ENCODE results near the gene ZBTB5. TPM values are rescaled to one million over a fixed set of nuclear protein-coding genes. Genes with fewer than 3 reads are reported as not detected.

The ZBTB5 gene
- total and polyA plus RNA-seq, 2 of the 13 experiments (the other 11 are each of a cell fraction or from before 2014, with no cell fraction given): 12.5 to 20.5 TPM

GRCh38 chr9:37485389-37486255 lies 20.4 kb upstream of the ZBTB5 start, which contains the start of gene POLR1E (continued):
- TF ChIP-seq, protein P1, sequence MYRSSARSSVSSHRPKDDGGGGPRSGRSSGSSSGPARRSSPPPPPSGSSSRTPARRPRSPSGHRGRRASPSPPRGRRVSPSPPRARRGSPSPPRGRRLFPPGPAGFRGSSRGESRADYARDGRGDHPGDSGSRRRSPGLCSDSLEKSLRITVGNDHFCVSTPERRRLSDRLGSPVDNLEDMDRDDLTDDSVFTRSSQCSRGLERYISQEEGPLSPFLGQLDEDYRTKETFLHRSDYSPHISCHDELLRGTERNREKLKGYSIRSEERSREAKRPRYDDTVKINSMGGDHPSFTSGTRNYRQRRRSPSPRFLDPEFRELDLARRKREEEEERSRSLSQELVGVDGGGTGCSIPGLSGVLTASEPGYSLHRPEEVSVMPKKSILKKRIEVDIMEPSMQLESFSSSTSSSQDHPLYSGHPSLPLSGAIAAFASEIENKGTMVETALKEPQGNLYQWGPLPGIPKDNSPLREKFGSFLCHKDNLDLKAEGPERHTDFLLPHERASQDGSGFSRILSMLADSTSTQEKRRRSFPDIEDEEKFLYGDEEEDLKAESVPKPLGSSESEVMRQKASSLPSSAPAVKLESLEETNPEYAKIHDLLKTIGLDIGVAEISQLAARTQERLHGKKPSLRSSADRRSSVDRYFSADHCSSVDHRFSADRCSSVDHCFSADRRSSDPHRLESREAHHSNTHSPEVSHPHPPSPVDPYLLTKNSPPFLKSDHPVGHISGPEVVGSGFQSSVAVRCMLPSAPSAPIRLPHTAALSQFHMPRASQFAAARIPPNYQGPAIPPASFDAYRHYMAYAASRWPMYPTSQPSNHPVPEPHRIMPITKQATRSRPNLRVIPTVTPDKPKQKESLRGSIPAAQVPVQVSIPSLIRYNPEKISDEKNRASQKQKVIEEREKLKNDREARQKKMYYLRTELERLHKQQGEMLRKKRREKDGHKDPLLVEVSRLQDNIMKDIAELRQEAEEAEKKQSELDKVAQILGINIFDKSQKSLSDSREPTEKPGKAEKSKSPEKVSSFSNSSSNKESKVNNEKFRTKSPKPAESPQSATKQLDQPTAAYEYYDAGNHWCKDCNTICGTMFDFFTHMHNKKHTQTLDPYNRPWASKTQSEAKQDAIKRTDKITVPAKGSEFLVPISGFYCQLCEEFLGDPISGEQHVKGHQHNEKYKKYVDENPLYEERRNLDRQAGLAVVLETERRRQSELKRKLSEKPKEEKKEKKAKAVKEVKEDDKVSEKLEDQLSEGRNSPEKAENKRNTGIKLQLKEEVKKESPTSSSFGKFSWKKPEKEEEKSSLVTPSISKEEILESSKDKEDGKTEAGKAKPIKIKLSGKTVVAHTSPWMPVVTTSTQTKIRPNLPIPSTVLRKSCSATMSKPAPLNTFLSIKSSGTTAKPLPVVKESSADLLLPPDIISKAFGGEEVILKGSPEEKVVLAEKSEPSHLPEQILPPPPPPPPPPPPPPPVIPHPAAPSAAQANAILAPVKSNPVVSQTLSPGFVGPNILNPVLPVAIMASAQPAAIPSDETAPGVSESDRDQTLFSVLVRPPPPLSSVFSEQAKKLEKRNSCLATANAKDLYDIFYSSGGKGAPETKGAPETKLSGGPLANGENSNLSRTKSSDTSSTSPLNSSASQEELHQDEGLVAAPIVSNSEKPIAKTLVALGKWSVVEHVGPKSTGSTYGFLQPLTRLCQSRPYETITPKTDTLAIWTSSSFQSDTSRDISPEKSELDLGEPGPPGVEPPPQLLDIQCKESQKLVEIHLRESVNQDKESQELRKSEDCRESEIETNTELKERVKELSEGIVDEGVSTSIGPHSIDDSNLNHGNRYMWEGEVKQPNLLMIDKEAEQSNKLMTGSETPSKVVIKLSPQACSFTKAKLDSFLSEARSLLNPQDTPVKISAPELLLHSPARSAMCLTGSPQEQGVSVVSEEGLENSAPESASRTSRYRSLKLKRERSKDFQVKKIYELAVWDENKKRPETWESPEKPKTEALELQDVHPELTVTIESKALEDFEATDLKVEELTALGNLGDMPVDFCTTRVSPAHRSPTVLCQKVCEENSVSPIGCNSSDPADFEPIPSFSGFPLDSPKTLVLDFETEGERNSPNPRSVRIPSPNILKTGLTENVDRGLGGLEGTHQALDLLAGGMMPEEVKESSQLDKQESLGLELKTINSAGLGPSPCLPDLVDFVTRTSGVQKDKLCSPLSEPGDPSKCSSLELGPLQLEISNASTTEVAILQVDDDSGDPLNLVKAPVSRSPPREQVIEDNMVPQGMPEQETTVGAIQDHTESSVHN (CRISPR knock-in tag; IDR thresholded peaks at IDR 0.05): peak; percentile 76; the same call in 1 of the 2 replicates
- TF ChIP-seq ZNF644 (CRISPR knock-in tag; IDR thresholded peaks at IDR 0.05; ENCODE audit: low read depth) (no peak), RAD51 (IDR thresholded peaks at IDR 0.05; ENCODE audit: borderline replicate concordance) (no peak), ZNF703 (CRISPR knock-in tag; IDR thresholded peaks at IDR 0.05; ENCODE audit: borderline replicate concordance) (no peak), RERE (CRISPR knock-in tag; IDR thresholded peaks at IDR 0.05; ENCODE audit: low read depth) (no peak), NPAS2 (CRISPR knock-in tag; IDR thresholded peaks at IDR 0.05; ENCODE audit: borderline replicate concordance) (no peak), ZNF570 (CRISPR knock-in tag; IDR thresholded peaks at IDR 0.05; ENCODE audit: borderline replicate concordance) (0 out of 2 replicates have a peak, but pooled peaks have one; percentile 48), ZFP91 (CRISPR knock-in tag; IDR thresholded peaks at IDR 0.05; ENCODE audit: borderline replicate concordance) (peak; percentile 61; the same call in 1 of the 2 replicates), NFE2L2 (IDR thresholded peaks at IDR 0.05; ENCODE audit: low read length) (no peak), RBM39 (IDR thresholded peaks at IDR 0.05; ENCODE audit: low read depth, low read length, poor library complexity, severe bottlenecking) (peak; percentile 84)
- TF ChIP-seq, protein P2, sequence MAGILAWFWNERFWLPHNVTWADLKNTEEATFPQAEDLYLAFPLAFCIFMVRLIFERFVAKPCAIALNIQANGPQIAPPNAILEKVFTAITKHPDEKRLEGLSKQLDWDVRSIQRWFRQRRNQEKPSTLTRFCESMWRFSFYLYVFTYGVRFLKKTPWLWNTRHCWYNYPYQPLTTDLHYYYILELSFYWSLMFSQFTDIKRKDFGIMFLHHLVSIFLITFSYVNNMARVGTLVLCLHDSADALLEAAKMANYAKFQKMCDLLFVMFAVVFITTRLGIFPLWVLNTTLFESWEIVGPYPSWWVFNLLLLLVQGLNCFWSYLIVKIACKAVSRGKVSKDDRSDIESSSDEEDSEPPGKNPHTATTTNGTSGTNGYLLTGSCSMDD (CRISPR knock-in tag; IDR thresholded peaks at IDR 0.05): no peak

All from HepG2 (cell line).